Measurements from ENCODE around the gene HOPX.
A peak's percentile ranks its signal among the peaks of the same experiment; 100 is the strongest.
"Not testable (repeated sequence)": the region's sequence is repeated elsewhere in the genome, so short reads cannot be mapped to it uniquely, and the experiment has no call there.

Gene HOPX

GRCh38 chr4:56668267-56668666 lies 12.8 kb downstream of the HOPX start:
- no peaks in the 10 kb centered on the region for H3F3A ChIP-seq (ENCODE audit: control insufficient read depth, insufficient read depth)
- no peak overlapping the region for H3K4me2 ChIP-seq (ENCODE audit: low read length)
- no peaks in the 10 kb centered on the region for H3K9me2 ChIP-seq (replicated peaks; ENCODE audit: control insufficient read depth, low read length)
- H3K4me1 ChIP-seq (ENCODE audit: control insufficient read depth, low read length): no peaks in the 10 kb centered on the region
- H3K27ac ChIP-seq (ENCODE audit: low read depth, low read length): no peak overlapping the region
- no peaks in the 10 kb centered on the region for H3K36me3 ChIP-seq (ENCODE audit: control insufficient read depth, low read length)
- H3K4me3 ChIP-seq (ENCODE audit: low read length): no peak overlapping the region
- H3K27me3 ChIP-seq (ENCODE audit: control insufficient read depth, low read length): peaks cover 28% of the 10 kb centered on the region
- H3K9me3 ChIP-seq (ENCODE audit: control insufficient read depth, insufficient read depth, low read length): no peaks in the 10 kb centered on the region; the same call in 1 of the 2 replicates
- H4K20me1 ChIP-seq (ENCODE audit: control insufficient read depth, insufficient read depth, low read depth, low read length): no peaks in the 10 kb centered on the region
- H3K79me2 ChIP-seq (ENCODE audit: control insufficient read depth, low read length): no peaks in the 10 kb centered on the region
- TF ChIP-seq CTCF (IDR thresholded peaks at IDR 0.05; ENCODE audit: low read depth, low read length, poor library complexity, severe bottlenecking): peak; percentile 35
- TF ChIP-seq EZH2phosphoT487 (IDR thresholded peaks at IDR 0.05; ENCODE audit: borderline replicate concordance, low read length): no peak

GRCh38 chr4:56667396-56667795 lies 13.7 kb downstream of the HOPX start:
- H3K4me1 ChIP-seq (ENCODE audit: control insufficient read depth, low read length); H3K79me2 ChIP-seq (ENCODE audit: control insufficient read depth, low read length); H3K4me2 ChIP-seq (ENCODE audit: low read length); H3K9me3 ChIP-seq (ENCODE audit: control insufficient read depth, insufficient read depth, low read length); H4K20me1 ChIP-seq (ENCODE audit: control insufficient read depth, insufficient read depth, low read depth, low read length); H3K4me3 ChIP-seq (ENCODE audit: low read length); H3K9me2 ChIP-seq (replicated peaks; ENCODE audit: control insufficient read depth, low read length); H3F3A ChIP-seq (ENCODE audit: control insufficient read depth, insufficient read depth); H3K36me3 ChIP-seq (ENCODE audit: control insufficient read depth, low read length); H3K27ac ChIP-seq (ENCODE audit: low read depth, low read length): not testable (repeated sequence)
- H3K27me3 ChIP-seq (ENCODE audit: control insufficient read depth, low read length): peaks cover 28% of the 10 kb centered on the region

- Histone ChIP-seq H3K4me3 (ENCODE audit: low read length) (no peak overlapping the region), H4K20me1 (ENCODE audit: control insufficient read depth, insufficient read depth, low read depth, low read length) (no peaks in the 10 kb centered on the region), H3K27ac (ENCODE audit: low read depth, low read length) (no peak overlapping the region), H3K9me2 (replicated peaks; ENCODE audit: control insufficient read depth, low read length) (no peaks in the 10 kb centered on the region), H3K36me3 (ENCODE audit: control insufficient read depth, low read length) (no peaks in the 10 kb centered on the region), H3K27me3 (ENCODE audit: control insufficient read depth, low read length) (peaks cover 22% of the 10 kb centered on the region), H3K4me2 (ENCODE audit: low read length) (no peak overlapping the region), H3K9me3 (ENCODE audit: control insufficient read depth, insufficient read depth, low read length) (no peaks in the 10 kb centered on the region; the same call in 1 of the 2 replicates), H3K79me2 (ENCODE audit: control insufficient read depth, low read length) (no peaks in the 10 kb centered on the region), H3F3A (ENCODE audit: control insufficient read depth, insufficient read depth) (no peaks in the 10 kb centered on the region), H3K4me1 (ENCODE audit: control insufficient read depth, low read length) (no peaks in the 10 kb centered on the region)
- no peak for TF ChIP-seq EZH2phosphoT487 (IDR thresholded peaks at IDR 0.05; ENCODE audit: borderline replicate concordance, low read length)
- no peak for TF ChIP-seq CTCF (IDR thresholded peaks at IDR 0.05; ENCODE audit: low read depth, low read length, poor library complexity, severe bottlenecking)
Observed at GRCh38 chr4:56666279-56666678, 14.8 kb downstream of the HOPX start.

- peaks cover 22% of the 10 kb centered on the region for H3K27me3 ChIP-seq (ENCODE audit: control insufficient read depth, low read length)
- no peaks in the 10 kb centered on the region for H3K36me3 ChIP-seq (ENCODE audit: control insufficient read depth, low read length)
- no peaks in the 10 kb centered on the region; the same call in 1 of the 2 replicates for H3K9me3 ChIP-seq (ENCODE audit: control insufficient read depth, insufficient read depth, low read length)
- no peaks in the 10 kb centered on the region for H3K4me1 ChIP-seq (ENCODE audit: control insufficient read depth, low read length)
- no peaks in the 10 kb centered on the region for H3K9me2 ChIP-seq (replicated peaks; ENCODE audit: control insufficient read depth, low read length)
- no peaks in the 10 kb centered on the region for H3F3A ChIP-seq (ENCODE audit: control insufficient read depth, insufficient read depth)
- no peaks in the 10 kb centered on the region for H3K79me2 ChIP-seq (ENCODE audit: control insufficient read depth, low read length)
- no peak overlapping the region for H3K27ac ChIP-seq (ENCODE audit: low read depth, low read length)
- no peak for TF ChIP-seq EZH2phosphoT487 (IDR thresholded peaks at IDR 0.05; ENCODE audit: borderline replicate concordance, low read length)
- TF ChIP-seq CTCF (IDR thresholded peaks at IDR 0.05; ENCODE audit: low read depth, low read length, poor library complexity, severe bottlenecking): no peak
- H3K4me2 ChIP-seq (ENCODE audit: low read length): no peak overlapping the region
- H4K20me1 ChIP-seq (ENCODE audit: control insufficient read depth, insufficient read depth, low read depth, low read length): no peaks in the 10 kb centered on the region
- H3K4me3 ChIP-seq (ENCODE audit: low read length): no peak overlapping the region
Observed at GRCh38 chr4:56665781-56666180, 15.3 kb downstream of the HOPX start.
